CD4-positive, alpha-beta T cell treated with Interleukin-15 for 4 hours (primary cell): Measurements from ENCODE around the gene AP3S1.
"Not testable (repeated sequence)": the region's sequence is repeated elsewhere in the genome, so short reads cannot be mapped to it uniquely, and the experiment has no call there.

Experiments
- DNase-seq: peaks from one replicate; pipeline ENCODE4 v3.0.0-alpha.2; 2020; ENCODE audit warnings: low spot score

AP3S1 gene

DNA sequence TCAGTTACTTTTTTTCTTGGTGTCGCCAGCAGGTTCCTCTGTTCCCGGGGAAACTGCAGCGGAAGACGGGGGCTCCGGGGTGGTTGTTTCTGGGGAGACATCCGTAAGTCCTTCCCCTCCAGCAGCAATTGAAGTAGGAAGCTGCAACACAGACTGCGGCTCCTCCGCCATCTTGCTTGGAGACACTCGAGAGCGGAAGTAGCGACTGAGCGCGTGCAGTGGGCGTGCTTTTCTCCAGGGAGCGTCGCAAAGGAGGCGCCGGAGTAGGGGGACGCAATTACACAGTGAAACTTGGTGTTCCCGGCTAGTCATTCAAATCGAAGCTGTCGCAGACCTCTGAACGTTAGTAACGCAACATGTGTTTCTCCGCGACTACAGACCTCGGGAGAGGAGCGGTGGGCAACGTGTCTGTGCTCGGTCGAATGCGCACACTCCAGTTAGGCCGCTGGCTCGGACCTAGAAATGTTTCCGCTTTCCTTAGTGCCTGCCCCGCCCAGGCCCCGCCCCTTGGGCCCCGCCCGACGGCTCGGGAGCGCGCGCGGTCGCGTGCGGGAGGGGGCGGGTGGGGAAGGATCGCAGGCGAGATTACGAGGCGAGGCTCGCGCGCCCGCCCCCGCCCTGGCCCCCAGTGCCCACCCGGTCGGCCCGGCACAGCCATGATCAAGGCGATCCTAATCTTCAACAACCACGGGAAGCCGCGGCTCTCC lies at the start of gene AP3S1, which contains the start of gene ATG12:
Gene AP3S1, plus strand, starts transcription at position 554 of the 707 bp plus-strand sequence. Its CDS starts 103 bp downstream, at position 657.
Gene ATG12, minus strand, starts transcription at position 184 of the 707 bp plus-strand sequence. Its CDS starts 13 bp downstream, at position 171.
- peak; percentile 87 for DNase-seq

DNA sequence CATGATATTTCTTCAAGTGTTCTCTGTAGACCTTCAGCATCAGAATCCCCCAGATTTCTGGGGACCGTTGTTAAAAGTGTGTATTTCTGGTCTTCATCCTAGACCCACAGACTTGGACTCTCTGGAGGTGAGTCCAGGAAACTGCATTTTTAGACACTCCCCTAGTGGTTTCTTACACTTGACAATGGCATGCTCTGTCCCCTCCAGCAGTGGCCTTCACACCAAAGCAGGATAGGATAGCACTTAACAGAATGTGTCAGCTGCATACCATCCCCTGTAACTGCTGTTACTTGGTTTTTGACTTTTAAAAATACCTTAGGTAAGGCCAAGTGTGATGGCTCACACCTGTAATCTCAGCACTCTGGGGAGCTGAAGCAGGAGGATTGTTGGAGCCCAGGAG lies 46.0 kb upstream of the AP3S1 start:
- no peak for DNase-seq

DNA sequence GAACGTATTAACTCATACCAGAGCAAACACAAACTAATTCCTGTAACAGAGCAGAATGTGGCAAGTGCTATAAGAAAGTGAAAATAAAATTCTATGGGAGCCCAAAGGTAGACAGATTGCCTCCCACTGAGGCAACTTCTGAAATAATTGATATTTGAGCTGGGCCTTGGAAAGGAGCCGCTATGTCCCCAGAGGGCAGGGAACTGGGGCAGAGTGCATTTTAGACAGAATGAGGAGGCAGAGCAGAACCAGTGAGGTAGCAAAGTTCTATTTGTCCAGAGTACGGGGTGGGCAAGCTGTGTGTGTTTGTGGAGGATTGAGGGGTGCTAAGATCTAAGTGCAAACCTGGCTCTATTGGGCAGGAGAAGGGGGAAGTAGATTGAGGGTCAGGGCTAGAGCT lies 45.1 kb upstream of the AP3S1 start:
- DNase-seq = no peak

DNA sequence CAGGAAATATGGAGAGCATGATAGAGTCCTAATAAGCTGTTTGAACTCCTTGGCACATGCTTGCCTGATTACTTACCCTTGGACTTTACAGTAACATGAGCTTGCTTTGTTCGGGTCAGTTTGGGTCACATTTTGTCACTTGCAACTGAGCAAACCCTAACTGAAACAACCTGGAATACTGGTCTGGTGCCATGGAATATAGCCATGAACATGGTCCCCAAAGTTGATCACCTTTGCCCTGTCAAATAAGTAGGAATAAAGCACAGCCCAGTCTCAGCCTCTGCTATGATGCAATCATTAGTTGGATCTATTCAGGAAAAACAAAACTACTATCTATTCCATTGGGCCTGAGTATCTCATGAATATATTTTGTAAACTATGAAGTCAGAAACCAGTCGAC lies 43.5 kb upstream of the AP3S1 start:
- DNase-seq = no peak

DNA sequence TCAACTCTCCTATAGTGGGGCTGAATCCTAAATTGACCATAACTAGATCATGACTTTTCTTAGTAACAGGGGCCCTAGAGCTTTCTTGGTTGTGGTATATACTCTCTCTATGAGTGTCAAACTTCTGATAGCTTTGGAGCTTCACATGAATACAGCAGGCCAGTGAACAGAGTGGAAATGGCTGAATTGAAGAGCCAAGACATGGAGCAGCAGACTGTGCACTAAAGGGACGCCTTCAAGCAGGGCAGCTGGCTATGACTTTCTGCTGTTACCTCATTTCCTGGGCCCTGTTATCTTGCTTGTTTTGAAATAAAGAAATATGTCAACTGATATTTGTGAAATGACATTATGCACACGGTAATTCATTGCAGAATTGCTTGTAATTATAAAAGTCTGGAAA lies 41.6 kb upstream of the AP3S1 start:
- no peak for DNase-seq

DNA sequence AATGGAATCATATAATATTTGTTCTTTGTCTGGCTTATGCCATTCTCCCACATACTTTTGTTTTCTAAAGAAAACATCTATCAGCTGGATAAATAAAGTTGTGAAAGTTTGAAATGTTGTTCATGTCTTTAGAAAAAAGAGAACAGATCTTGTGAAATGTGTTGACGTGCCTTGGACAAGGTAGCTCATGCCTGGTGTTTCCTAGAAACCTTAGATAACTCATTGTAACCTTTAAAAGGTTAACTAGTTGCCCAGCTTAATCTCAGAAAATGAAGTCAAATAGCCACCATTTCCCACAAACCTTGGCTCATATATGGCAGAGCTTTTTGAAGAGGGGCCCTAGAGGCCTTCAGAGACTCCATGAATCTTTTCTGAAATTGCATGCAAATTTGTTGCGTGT lies 40.6 kb upstream of the AP3S1 start:
- DNase-seq = no peak

DNA sequence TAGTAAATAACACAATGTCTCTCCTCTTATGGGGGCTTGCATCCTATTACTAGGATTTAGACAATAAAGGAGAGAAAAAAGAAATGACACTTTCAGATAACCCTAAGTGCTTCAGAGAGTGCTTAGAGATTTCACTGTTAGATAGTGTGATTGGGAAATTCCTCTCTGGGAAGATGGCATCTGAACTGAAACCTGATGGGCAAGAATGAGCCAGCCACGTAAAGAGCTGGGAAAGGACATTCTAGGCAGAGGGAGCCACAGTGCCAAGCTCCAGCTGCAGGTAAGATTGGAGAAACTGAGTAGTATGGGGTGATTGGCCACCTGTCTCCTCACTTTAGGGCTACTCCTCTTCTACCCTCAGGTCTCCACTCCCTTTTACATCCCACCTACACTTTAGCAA lies 39.8 kb upstream of the AP3S1 start:
- DNase-seq = no peak

DNA sequence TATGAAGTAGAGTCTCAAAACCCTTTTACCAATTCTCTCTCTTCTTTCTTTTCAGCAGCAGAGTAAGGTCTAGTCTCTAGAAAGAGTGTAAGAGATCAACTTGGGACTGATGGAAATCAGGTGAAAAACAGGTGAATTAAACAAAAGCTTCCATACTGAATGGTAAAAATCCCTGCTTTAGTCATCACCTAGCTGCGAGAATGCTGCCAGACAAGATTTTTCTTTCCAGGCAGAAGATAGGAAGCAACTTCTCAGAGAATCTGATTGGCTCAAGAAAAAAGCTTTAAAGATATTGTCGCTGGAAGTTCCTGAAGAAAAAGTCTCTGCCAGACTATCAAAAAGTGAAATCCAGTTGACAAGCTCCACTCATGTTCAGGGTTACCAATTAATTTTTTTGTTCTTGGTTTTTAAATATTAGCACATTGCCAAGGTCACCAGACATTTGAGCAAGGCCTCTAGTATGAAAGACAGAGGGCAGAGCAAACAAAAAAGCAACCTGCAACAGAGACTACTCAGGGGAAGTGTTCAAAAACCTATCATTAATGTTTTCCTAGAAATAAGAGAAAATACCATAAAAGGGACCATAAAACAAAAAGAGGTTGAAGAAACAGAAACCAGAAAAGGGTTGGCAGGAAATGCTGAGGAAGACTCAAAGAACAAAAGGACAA lies 34.6 kb upstream of the AP3S1 start:
- DNase-seq = no peak

DNA sequence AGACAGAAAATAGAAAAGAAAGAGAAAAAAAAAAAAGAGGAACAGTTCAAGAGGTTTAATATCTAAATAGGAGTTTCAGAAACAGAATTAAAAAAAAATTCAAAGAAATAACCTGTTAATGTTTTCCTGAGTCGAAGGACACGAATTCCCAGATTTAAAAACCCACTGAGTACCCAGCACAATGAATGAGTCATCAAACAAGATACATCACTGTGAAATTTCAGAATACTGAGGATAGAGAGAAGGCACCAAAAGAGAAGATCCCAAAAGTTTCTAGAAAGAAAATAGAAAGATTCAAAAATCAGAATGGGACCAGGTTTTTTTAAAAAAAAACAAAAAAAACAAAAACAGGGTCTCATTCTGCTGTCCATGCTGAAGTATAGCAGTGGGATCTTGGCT lies 34.1 kb upstream of the AP3S1 start:
- DNase-seq = no peak

DNA sequence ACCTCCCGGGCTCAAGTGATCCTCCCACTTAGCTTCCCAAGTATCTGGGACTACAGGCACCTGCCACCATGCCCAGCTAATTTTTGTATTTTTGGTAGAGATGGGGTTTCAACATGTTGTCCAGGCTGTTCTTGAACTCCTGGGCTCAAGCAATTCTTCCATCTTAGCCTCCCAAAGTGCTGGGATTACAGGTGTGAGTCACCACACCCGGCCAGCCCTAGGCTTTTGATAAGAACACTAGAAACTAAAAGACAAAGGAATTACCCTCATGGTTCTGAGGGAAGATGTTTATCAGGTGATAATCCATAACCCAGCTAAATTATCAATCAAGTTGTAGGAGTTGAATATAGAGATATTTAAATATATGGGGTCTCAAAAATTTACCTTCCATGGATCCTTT lies 33.7 kb upstream of the AP3S1 start:
- DNase-seq = not testable (repeated sequence)

DNA sequence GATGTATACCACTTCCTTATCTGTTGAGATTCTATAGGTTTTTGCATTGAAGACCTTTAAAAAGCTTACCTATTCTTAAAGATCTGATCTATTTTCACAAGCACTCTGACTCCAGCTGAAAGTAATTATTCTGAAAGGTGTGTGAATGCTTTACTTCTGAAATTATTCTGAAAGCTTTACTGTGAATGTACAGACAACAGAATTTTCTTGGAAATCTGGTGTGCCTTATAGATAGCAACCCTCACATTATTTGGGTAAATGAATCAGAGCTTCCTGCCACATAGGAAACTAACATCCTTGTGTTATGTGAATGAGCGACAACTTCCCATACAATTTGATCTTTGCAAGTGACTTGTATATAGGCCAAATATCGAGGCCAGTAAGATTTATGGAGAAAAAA lies 31.8 kb upstream of the AP3S1 start:
- no peak for DNase-seq

DNA sequence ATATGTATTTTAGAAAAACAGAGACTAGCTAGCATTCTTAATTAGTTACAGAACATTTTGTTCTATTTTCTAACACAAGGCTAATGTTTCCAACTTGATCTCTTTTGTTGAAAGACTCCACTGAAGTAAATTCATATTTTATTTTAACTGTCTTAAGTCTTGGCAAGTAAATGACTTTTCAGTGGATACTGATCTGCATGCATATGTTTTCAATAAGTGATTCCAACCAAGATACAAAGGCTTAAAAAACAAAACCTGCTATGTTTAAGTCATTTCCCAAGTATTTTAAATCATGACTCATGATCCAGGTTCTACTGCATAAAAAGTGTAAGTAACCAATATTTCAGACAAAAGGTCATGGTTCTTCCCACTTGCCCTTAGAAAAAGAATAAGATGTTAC lies 31.0 kb upstream of the AP3S1 start:
- no peak for DNase-seq

DNA sequence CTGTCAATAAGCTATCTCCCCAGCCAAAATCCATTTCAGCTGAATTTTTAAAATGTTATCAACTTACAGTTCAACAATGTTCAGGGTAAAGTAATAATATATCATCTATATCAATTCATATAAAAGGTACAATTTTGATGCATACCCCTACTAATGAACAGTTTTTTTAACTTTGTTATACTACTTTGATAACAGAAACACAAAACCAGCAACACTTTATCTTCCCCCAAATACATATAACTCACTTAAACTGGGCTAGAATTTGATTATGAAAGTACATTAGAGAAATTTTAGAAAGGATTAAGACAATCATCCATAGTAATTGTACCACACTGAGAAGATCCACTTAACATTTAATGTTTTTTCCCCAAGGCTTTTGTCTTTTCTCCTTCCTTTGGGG lies 30.3 kb upstream of the AP3S1 start:
- no peak for DNase-seq

DNA sequence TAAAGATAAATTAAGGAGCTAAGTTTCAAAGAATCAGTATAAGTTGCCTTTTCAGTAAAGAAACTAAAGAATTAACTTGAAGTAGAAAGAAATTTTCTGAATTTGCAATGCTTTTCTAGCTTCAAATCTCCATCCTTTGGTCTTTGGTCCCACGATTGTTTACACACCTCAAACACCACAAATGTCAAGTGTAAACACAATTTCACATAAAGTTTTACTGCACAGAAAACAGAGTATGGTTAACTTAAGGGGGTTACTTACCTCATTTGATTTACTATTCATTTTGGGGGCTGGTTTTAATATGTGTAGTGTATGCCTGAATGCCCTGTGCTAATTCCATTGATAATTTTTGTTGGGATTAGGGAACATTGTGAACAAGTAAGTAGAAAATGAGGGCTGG lies 29.4 kb upstream of the AP3S1 start:
- no peak for DNase-seq

DNA sequence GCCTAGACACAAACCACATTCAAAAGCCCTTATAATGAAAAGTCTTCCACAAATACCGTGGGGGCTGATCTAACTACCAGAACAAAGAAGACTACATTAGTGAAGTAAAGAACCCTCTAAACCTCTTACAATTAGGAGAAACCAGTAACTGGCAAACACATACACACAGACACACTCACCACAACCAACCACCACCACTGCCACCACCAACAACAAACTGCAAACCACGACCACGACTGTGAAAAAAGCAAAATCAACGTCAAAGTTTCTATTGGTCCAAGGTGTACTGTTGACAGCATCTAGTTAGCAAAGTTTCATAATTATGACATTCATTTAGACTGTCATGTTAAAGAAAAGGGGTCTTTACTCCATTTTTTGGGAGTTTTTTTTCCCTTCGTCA lies 28.0 kb upstream of the AP3S1 start:
- DNase-seq = no peak

DNA sequence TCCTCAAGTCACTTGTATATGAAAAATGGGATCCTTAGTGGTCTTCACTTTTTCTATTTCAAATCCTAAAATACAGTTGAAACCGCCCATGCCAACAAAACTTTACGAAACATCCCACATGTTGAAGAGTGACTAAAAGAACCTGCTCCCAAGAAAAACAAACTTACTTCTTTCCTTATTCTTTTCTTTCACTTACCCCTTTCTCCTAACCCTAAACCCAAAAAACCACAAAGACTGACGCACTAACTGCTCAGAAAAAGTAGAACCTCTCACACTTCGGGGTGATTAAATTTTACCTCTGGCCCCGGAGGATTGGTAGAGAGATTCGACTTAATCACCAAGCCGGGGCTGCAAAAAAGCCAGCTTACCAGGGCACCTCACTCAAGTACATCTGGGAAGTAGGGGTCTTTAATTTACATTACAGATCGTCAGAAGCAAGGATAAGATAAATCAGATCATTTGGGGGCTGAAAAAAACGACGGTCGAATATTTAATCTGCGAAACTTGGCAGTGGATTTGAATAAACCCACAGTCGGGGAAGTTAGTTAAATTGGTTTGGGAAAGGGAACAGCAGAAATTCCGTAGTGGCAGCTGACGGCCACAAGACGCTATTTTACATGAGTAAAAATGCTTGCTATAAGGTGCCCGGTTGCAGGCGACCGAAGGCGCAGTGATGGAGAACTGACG lies 26.6 kb upstream of the AP3S1 start:
- no peak for DNase-seq

DNA sequence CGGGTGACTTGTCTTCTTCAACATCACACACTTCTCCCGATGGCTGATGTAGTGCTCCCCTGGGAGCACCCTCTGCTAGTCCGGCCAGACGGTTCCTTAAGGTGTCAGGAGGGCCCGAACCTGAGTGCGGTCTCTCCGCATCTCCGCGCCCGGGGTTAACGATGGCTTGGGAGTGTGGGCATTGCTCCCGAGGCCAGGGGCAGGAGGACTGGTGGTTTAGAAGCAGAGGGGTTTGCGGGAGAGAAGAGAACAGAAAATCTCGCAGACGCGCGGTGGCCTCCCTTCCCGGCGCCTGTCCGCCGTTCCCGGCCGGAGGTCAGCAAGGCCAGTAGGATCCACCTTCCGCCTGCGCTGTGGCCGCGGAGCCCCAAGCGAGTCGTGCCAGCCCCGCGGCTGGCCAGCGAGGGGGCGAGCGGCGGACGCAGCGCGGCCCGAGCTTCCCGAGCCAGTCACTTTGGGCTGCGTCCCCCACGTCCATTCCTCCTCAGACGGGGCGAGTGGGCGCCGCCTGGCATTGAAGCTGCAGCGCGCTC lies 26.0 kb upstream of the AP3S1 start:
- DNase-seq = no peak

DNA sequence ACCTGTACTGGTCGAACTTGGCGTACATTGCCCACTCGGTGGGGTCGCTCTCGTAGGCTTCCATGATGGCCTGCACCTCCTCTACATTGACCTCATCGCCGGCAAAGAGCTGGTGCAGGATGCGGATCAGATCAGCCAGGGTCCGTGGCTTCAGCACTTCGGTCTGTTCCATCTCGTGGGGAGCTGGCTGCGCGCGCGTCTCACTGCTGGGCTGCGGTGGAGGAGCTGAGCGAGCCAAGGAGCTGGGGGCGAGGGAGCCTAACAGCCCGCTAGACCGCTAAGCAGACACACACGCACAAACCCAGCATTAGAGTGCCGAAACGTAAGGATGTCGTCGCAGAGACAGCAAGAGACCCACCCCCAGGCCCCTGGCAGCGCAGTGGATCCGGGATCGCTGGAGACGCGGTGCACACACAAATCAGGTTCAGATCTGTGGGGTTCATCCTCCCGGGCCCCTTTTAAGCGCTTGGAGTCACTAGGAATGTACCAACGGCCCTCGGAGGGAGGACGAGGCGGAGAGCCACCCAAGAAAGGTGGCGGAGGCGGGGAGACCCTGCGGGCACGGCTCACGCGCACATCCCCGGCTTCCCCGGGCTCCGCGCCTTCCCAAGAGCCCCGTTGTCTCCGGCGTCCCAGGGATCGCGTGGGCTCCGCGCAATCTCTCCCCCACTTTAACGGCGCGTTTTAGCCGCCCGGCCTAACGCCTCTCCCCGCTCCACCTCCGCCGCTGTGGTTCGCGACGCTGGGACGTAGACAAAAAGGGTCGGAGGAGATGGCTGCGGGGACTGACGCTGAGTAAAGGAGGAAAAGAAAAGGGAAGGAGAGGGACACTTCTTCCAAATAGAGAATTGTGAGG lies 25.3 kb upstream of the AP3S1 start, which contains the start of gene CDO1:
Gene CDO1, minus strand, starts transcription at position 434 of the 856 bp plus-strand sequence. Its CDS starts 262 bp downstream, at position 172.
- no peak for DNase-seq

DNA sequence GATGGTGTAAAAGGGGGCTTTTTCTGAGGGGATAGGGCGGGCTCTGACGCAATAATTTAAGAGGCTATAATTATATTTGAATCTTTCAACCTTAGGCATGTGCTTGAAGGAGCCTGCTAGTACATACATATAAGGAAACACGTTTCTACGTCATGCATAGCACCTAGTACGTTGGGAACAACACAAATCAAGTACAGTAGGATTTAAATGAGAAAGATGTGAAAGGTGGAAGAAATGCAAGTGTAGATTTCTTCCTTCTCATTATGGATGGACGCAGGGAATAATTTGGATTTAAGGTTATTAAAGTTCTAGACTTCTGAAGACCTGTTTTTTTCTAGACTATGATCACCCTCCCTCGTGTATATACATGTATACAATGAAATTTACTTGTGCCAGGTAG lies 24.3 kb upstream of the AP3S1 start:
- DNase-seq = no peak

DNA sequence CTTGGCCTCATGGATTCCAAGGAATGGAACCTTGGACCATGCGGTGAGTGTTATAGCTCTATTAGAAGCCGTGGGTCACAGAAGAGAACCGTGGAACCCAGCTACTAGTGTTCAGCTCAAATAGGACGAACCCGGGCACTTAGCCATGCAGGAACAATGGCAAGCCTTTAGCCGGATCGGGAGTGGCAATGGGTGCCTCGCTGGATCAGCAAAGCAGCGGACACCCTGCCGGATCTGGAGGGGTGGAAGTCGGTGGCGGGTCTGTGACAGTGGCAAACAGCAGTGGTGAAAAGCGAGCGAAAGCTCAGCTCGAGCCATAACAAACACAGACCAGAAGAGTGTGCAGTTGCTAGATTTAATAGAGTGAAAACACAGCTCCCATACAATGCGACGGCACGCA lies 22.9 kb upstream of the AP3S1 start:
- no peak for DNase-seq

DNA sequence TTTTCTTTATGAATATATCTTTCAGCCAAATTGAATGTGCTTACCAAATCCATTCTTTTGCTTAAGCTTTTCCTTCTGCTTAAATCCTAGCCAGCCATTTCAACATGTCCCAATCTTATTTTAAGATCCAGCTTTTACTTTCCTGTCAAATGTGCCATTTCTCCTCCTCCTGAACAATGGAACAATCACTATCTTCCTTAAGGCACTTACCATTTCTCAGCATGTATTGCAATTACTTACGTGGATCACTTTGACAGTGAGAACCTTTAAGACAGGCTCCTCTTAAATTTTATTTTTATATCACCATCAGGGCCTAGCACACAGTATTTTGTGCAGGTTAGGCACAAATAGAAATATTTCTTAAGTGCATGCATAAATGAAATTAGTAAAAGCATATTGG lies 20.9 kb upstream of the AP3S1 start:
- DNase-seq = no peak

DNA sequence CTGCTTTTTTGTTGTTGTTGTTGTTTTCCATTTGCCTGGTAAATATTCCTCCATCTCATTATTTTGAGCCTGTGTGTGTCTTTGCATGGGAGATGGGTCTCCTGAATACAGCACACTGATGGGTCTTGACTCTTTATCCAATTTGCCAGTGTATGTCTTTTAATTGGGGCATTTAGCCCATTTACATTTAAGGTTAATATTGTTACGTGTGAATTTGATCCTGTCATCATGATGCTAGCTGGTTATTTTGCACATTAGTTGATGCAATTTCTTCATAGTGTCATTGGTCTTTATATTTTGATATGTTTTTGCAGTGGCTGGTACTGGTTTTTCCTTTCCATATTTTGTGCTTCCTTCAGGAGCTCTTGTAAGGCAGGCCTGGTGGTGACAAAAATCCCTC lies 16.8 kb upstream of the AP3S1 start:
- DNase-seq = not testable (repeated sequence)
